NB4 (cell line): ENCODE results near the gene FABP3.
A peak's percentile ranks its signal among the peaks of the same experiment; 100 is the strongest.

Source experiments
- DNase-seq: peaks from one replicate; pipeline ENCODE4 v3.0.0; 2010; ENCODE audit warnings: low read depth
- H3K4me3 ChIP-seq: one replicate; pipeline ENCODE4 v1.5.1; 2011; ENCODE audit warnings: mild to moderate bottlenecking, low read depth, low read length, moderate library complexity
- CTCF ChIP-seq: IDR thresholded peaks from one replicate; pipeline ENCODE4 v1.5.1; 2012; ENCODE audit warnings: low read depth, low read length
- MAX ChIP-seq: IDR thresholded peaks from 2 replicates; pipeline ENCODE4 v1.6.1; 2011; ENCODE audit warnings: low read depth, low read length
- MYC ChIP-seq: IDR thresholded peaks from 2 replicates; pipeline ENCODE4 v1.6.1; 2011; ENCODE audit warnings: low read depth, low read length
- POLR2A ChIP-seq: IDR thresholded peaks from 2 replicates; pipeline ENCODE4 v1.6.1; 2011; ENCODE audit warnings: mild to moderate bottlenecking; ENCODE audit not compliant: insufficient read length; ENCODE audit errors: extremely low read depth

The FABP3 gene

GRCh38 chr1:31397360-31398095, 24.7 kb upstream of the FABP3 start:
- peak; percentile 44 for DNase-seq
- H3K4me3 ChIP-seq: no peak overlapping the region
- no peak for TF ChIP-seq POLR2A
- no peak for TF ChIP-seq MAX
- TF ChIP-seq CTCF: no peak
- no peak for TF ChIP-seq MYC

- TF ChIP-seq POLR2A: no peak
- peak; percentile 78 for TF ChIP-seq MYC
- peak; percentile 60 for TF ChIP-seq CTCF
- TF ChIP-seq MAX: peak; percentile 69; the same call in 1 of the 2 replicates
- no peak overlapping the region for H3K4me3 ChIP-seq
- DNase-seq: peak; percentile 95
Observed at GRCh38 chr1:31396633-31397351, 23.9 kb upstream of the FABP3 start.

- peak; percentile 52 for TF ChIP-seq MYC
- no peak for TF ChIP-seq POLR2A
- TF ChIP-seq CTCF: peak; percentile 69
- peak; percentile 60 for TF ChIP-seq MAX
- H3K4me3 ChIP-seq: no peak overlapping the region
- peak; percentile 86 for DNase-seq
Observed at GRCh38 chr1:31394584-31395193, 21.8 kb upstream of the FABP3 start.

GRCh38 chr1:31393463-31393862, 20.6 kb upstream of the FABP3 start:
- DNase-seq: no peak
- no peak overlapping the region for H3K4me3 ChIP-seq
- TF ChIP-seq CTCF: no peak
- TF ChIP-seq POLR2A: no peak
- no peak for TF ChIP-seq MYC
- no peak for TF ChIP-seq MAX

- no peak for TF ChIP-seq MAX
- TF ChIP-seq MYC: no peak
- no peak for TF ChIP-seq CTCF
- TF ChIP-seq POLR2A: no peak
- no peak overlapping the region for H3K4me3 ChIP-seq
- DNase-seq: no peak
Observed at GRCh38 chr1:31390071-31390470, 17.2 kb upstream of the FABP3 start.
